ENCODE measurements around the gene SELENOI. TPM values are rescaled to one million over a fixed set of nuclear protein-coding genes. Genes with fewer than 3 reads are reported as not detected.
"Not testable (repeated sequence)": the region's sequence is repeated elsewhere in the genome, so short reads cannot be mapped to it uniquely, and the experiment has no call there.

The SELENOI gene
- total RNA-seq, 1 donor from 2014 or later, result 14.8 TPM

- Histone ChIP-seq H3K27me3 (no peaks in the 10 kb centered on the region), H3K4me3 (no peak overlapping the region), H3K27ac (no peak overlapping the region), H3K36me3 (no peaks in the 10 kb centered on the region), H3K4me1 (no peaks in the 10 kb centered on the region), H3K9me3 (no peaks in the 10 kb centered on the region)
- ATAC-seq (no peak), DNase-seq (no peak)
- TF ChIP-seq, protein P1, sequence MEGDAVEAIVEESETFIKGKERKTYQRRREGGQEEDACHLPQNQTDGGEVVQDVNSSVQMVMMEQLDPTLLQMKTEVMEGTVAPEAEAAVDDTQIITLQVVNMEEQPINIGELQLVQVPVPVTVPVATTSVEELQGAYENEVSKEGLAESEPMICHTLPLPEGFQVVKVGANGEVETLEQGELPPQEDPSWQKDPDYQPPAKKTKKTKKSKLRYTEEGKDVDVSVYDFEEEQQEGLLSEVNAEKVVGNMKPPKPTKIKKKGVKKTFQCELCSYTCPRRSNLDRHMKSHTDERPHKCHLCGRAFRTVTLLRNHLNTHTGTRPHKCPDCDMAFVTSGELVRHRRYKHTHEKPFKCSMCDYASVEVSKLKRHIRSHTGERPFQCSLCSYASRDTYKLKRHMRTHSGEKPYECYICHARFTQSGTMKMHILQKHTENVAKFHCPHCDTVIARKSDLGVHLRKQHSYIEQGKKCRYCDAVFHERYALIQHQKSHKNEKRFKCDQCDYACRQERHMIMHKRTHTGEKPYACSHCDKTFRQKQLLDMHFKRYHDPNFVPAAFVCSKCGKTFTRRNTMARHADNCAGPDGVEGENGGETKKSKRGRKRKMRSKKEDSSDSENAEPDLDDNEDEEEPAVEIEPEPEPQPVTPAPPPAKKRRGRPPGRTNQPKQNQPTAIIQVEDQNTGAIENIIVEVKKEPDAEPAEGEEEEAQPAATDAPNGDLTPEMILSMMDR (IDR thresholded peaks at IDR 0.05), result no peak
- intact Hi-C loops (cut with DNase I), result no loop called here
Observed at GRCh38 chr2:26318950-26319349, 27.0 kb upstream of the SELENOI start.

GRCh38 chr2:26324479-26324878 lies 21.5 kb upstream of the SELENOI start:
- intact Hi-C loops (cut with DNase I); H3K9me3 ChIP-seq; H3K4me1 ChIP-seq; H3K27ac ChIP-seq; H3K4me3 ChIP-seq; DNase-seq; ATAC-seq; H3K36me3 ChIP-seq; H3K27me3 ChIP-seq: not testable (repeated sequence)

- ATAC-seq (no peak), DNase-seq (no peak)
- intact Hi-C loops (cut with DNase I), result no loop called here
- Histone ChIP-seq H3K36me3 (no peaks in the 10 kb centered on the region), H3K4me1 (no peaks in the 10 kb centered on the region), H3K27me3 (no peaks in the 10 kb centered on the region), H3K27ac (no peak overlapping the region), H3K9me3 (no peaks in the 10 kb centered on the region), H3K4me3 (no peak overlapping the region)
- TF ChIP-seq, protein P1 (IDR thresholded peaks at IDR 0.05), result no peak
Observed at GRCh38 chr2:26324903-26325302, 21.0 kb upstream of the SELENOI start.

DNA sequence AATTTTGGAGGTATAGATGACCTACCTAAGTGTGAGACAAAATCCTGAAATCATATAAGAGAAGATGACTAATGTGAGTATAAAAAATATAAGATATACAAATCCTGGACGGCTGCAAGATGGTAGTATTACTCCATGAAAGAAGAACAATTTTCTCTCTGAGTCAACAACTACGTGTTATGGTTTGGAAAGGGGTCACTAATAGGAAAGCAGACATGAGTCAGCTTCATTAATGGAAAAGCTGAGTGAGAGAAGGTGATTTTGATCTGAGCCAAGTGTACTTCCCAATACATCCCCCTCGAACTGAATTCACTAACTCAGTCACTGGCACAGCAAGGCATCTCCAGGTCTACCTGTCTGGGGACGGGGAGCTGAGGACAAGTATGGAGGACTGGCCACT lies 20.1 kb upstream of the SELENOI start:
- Histone ChIP-seq H3K36me3 (no peaks in the 10 kb centered on the region), H3K9me3 (no peaks in the 10 kb centered on the region), H3K4me3 (no peak overlapping the region), H3K27ac (no peak overlapping the region), H3K27me3 (no peaks in the 10 kb centered on the region), H3K4me1 (peaks cover 4% of the 10 kb centered on the region)
- ATAC-seq (no peak), DNase-seq (no peak)
- TF ChIP-seq, protein P1 (IDR thresholded peaks at IDR 0.05), result no peak
- intact Hi-C loops (cut with DNase I), result no loop called here

- Histone ChIP-seq H3K4me3 (no peak overlapping the region), H3K27ac (no peak overlapping the region)
- intact Hi-C loops (cut with DNase I), result no loop called here
Observed at GRCh38 chr2:26326514-26326913, 19.4 kb upstream of the SELENOI start.

DNA sequence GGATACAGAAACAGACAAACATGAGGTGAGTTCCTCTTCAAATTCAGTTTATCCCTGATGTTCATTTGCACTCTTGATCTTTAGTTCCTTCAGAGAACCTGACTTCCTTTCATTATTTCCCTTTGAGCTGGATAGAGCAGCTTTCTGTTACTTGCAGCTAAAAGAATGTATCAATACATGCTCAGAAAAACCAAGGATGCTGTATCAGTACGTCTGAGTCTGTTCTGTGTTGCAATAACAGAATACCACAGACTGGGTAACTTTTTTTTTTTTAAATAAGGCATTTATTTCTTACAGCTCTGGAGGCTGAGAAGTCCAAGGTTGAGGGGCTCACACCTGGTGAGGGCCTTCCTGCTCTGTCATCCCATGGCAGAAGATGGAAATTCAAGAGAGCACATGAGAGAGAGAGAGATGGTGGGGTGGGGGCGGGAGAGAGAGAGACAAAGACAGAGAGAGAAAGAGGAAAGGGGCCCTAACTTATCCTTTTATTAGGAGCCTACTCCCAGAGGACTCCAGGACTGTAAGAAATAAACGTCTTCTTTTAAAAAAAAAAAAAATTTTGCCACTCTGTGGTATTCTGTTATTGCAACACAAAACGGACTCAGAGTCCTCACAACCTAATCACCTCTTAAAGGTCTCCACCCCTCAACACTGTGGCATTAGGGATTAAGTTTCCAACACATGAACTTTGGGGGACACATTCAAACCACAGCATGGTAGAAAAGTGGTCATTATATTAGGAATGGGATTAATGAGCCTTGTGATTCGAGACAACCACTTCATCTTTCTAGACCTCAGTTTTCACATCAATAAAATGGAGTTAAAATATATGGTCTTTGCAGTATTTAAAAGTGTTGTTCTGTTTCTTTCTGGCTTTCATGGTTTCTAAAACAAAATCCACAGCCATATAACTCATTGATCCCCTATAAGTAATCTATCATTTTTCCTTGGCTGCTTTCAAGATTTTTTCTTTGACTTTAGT lies 18.4 kb upstream of the SELENOI start:
- ATAC-seq (no peak), DNase-seq (no peak)
- TF ChIP-seq, protein P1 (IDR thresholded peaks at IDR 0.05), result no peak
- Histone ChIP-seq H3K4me3 (no peak overlapping the region), H3K4me1 (peaks cover 4% of the 10 kb centered on the region), H3K9me3 (no peaks in the 10 kb centered on the region), H3K27ac (no peak overlapping the region), H3K36me3 (no peaks in the 10 kb centered on the region), H3K27me3 (no peaks in the 10 kb centered on the region)
- intact Hi-C loops (cut with DNase I), result no loop called here

More at GRCh38 chr2:26326514-26326913, 19.4 kb upstream of the SELENOI start:
- Histone ChIP-seq H3K4me1 (peaks cover 4% of the 10 kb centered on the region), H3K27me3 (no peaks in the 10 kb centered on the region), H3K9me3 (no peaks in the 10 kb centered on the region), H3K36me3 (no peaks in the 10 kb centered on the region)
- TF ChIP-seq, protein P1 (IDR thresholded peaks at IDR 0.05), result no peak
- no peak for DNase-seq
- no peak for ATAC-seq

DNA sequence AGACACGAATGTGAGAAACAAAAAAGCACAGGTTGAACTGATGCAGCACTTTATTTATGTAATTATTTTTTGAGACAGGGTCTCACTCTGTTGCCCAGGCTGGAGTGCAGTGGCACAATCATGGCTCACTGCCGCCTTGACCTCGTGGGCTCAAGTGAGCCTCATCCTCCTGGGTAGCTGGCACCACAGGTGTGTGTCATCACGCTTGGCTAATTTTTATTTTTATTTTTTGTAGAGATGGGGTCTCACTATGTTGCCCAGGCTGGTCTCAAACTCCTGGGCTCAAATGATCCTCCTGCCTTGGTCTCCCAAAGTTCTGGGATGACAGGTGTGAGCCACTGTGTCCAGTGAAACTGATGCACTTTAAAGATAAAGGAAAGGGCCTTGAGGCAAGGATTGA lies 16.9 kb upstream of the SELENOI start:
- H3K27me3 ChIP-seq; ATAC-seq; H3K36me3 ChIP-seq; DNase-seq; intact Hi-C loops (cut with DNase I); H3K4me1 ChIP-seq; H3K4me3 ChIP-seq; H3K9me3 ChIP-seq; H3K27ac ChIP-seq: not testable (repeated sequence)
